IMR-90 (cell line): ENCODE data around the gene DAB1. TPM values are rescaled to one million over a fixed set of nuclear protein-coding genes. Genes with fewer than 3 reads are reported as not detected.

ENCODE experiments used
- ATAC-seq: fragments of 200-7000 bp; cut with Tn5 transposase; 2 replicates; pipeline ENCODE4 v1.9.1; 2020; ENCODE audit warnings: low read depth, mild to moderate bottlenecking, moderate library complexity
- BruUV-seq: library from RNA; stranded (reverse); fragments of 400-500 nt; replicated peaks from 2 replicates; lab custom pipeline; 2021; lab: Mats Ljungman, UMichigan
- CTCF ChIA-PET: fragments of 300-600 bp; formaldehyde crosslinking; extraction: SDS; loops from one replicate; lab custom pipeline; 2021; ENCODE audit warnings: antibody characterized with exemption; lab: Yijun Ruan, JAX
- POLR2A ChIA-PET: fragments of 300-600 bp; sonication (Branson Sonifier 250); formaldehyde crosslinking; loops from one replicate; lab custom pipeline; 2022; ENCODE audit warnings: antibody characterized with exemption; ENCODE audit not compliant: unreplicated experiment; lab: Charles Lee
- DNase-seq: peaks from one replicate; pipeline ENCODE4 v3.0.0; 2013
- H2AFZ ChIP-seq: replicated peaks from 2 replicates; pipeline ENCODE3; 2013; ENCODE audit warnings: low read length, mild to moderate bottlenecking; ENCODE audit not compliant: poor library complexity
- H2AK5ac ChIP-seq: 2 replicates; pipeline ENCODE4 v1.6.1; 2013; ENCODE audit warnings: low read depth, low read length, inconsistent platforms
- H2AK9ac ChIP-seq: replicated peaks from 2 replicates; pipeline ENCODE3; 2013; ENCODE audit warnings: mild to moderate bottlenecking, low read depth, low read length, moderate library complexity; ENCODE audit not compliant: poor library complexity
- H2BK120ac ChIP-seq: 2 replicates; pipeline ENCODE4 v1.6.1; 2013; ENCODE audit warnings: low read depth, low read length, inconsistent platforms
- H2BK15ac ChIP-seq: 3 replicates; pipeline ENCODE4 v1.6.1; 2013; ENCODE audit warnings: low read depth, low read length, inconsistent platforms
- H2BK20ac ChIP-seq: 2 replicates; pipeline ENCODE4 v1.6.1; 2013; ENCODE audit warnings: low read depth, mild to moderate bottlenecking, inconsistent platforms, low read length, moderate library complexity
- H2BK5ac ChIP-seq: 2 replicates; pipeline ENCODE4 v1.6.1; 2013; ENCODE audit warnings: mild to moderate bottlenecking, low read depth, low read length, inconsistent platforms; ENCODE audit not compliant: poor library complexity, severe bottlenecking
- H3K14ac ChIP-seq: replicated peaks from 2 replicates; pipeline ENCODE4 v1.6.1; 2013; ENCODE audit warnings: low read depth, low read length, inconsistent platforms
- H3K18ac ChIP-seq: 2 replicates; pipeline ENCODE4 v1.6.1; 2013; ENCODE audit warnings: low read depth, low read length, control low read depth
- H3K23ac ChIP-seq: 2 replicates; pipeline ENCODE4 v1.6.1; 2013; ENCODE audit warnings: low read depth, low read length, inconsistent platforms
- H3K27ac ChIP-seq: 2 replicates; pipeline ENCODE4 v1.5.1; 2013; ENCODE audit warnings: mild to moderate bottlenecking, control low read depth, low read length; ENCODE audit not compliant: insufficient read depth
- H3K27me3 ChIP-seq: 2 replicates; pipeline ENCODE4 v1.6.1; 2013; ENCODE audit warnings: low read length; ENCODE audit not compliant: control insufficient read depth, insufficient read depth
- H3K36me3 ChIP-seq: 2 replicates; pipeline ENCODE4 v1.6.1; 2013; ENCODE audit warnings: low read length, mixed read lengths; ENCODE audit not compliant: control insufficient read depth, insufficient read depth
- H3K4ac ChIP-seq: 2 replicates; pipeline ENCODE4 v1.6.1; 2013; ENCODE audit warnings: low read depth, low read length, inconsistent platforms
- H3K4me1 ChIP-seq: 2 replicates; pipeline ENCODE4 v1.6.1; 2013; ENCODE audit warnings: low read length, mixed read lengths; ENCODE audit not compliant: control insufficient read depth, insufficient read depth
- H3K4me2 ChIP-seq: 2 replicates; pipeline ENCODE4 v1.6.1; 2013; ENCODE audit warnings: low read depth, mild to moderate bottlenecking, control low read depth, low read length, moderate library complexity
- H3K4me3 ChIP-seq: 2 replicates; pipeline ENCODE4 v1.5.1; 2013; ENCODE audit warnings: low read depth, mild to moderate bottlenecking, control low read depth, low read length, moderate library complexity; ENCODE audit not compliant: insufficient read depth
- H3K56ac ChIP-seq: 2 replicates; pipeline ENCODE4 v1.6.1; 2013; ENCODE audit warnings: low read length, inconsistent platforms; ENCODE audit not compliant: insufficient read depth; ENCODE audit errors: extremely low read depth
- H3K79me1 ChIP-seq, 2 experiments: 2 replicates each; pipeline ENCODE4 v1.6.1; 2013; ENCODE audit warnings: low read length in 2 of 2, inconsistent platforms in 1 of 2, low read depth in 1 of 2
- H3K9ac ChIP-seq: 2 replicates; pipeline ENCODE4 v1.6.1; 2013; ENCODE audit warnings: low read depth, low read length, control low read depth
- H3K9me1 ChIP-seq: 2 replicates; pipeline ENCODE4 v1.6.1; 2013; ENCODE audit warnings: low read length, inconsistent platforms; ENCODE audit not compliant: insufficient read depth
- H3K9me3 ChIP-seq: 2 replicates; pipeline ENCODE4 v1.6.1; 2013; ENCODE audit warnings: low read length; ENCODE audit not compliant: control insufficient read depth, insufficient read depth
- H4K20me1 ChIP-seq: 2 replicates; pipeline ENCODE4 v1.6.1; 2013; ENCODE audit warnings: low read length, inconsistent platforms; ENCODE audit not compliant: insufficient read depth
- H4K5ac ChIP-seq: 2 replicates; pipeline ENCODE4 v1.6.1; 2013; ENCODE audit warnings: mild to moderate bottlenecking, low read depth, low read length, control low read depth
- H4K8ac ChIP-seq, 2 experiments: 2 replicates each; pipeline ENCODE4 v1.6.1; 2013; ENCODE audit warnings: low read depth in 2 of 2, low read length in 2 of 2, control low read depth in 1 of 2, inconsistent platforms in 1 of 2
- H4K91ac ChIP-seq: 2 replicates; pipeline ENCODE4 v1.6.1; 2013; ENCODE audit warnings: low read depth, low read length, inconsistent platforms; ENCODE audit not compliant: insufficient read depth
- BHLHE40 ChIP-seq: fragments of 150-350 bp; IDR thresholded peaks from 2 replicates; pipeline ENCODE4 v1.6.1; 2016; ENCODE audit warnings: mild to moderate bottlenecking, low read depth, low read length
- CEBPB ChIP-seq: IDR thresholded peaks from 2 replicates; pipeline ENCODE4 v1.6.1; 2012; ENCODE audit warnings: low read depth, low read length, improper control_type of control experiment
- CHD1 ChIP-seq: IDR thresholded peaks from 2 replicates; pipeline ENCODE4 v1.6.1; 2012; ENCODE audit warnings: low read depth, low read length, improper control_type of control experiment
- FOS ChIP-seq: fragments of 150-350 bp; IDR thresholded peaks from 2 replicates; pipeline ENCODE4 v1.6.1; 2016; ENCODE audit warnings: low read depth, low read length
- MAFK ChIP-seq: IDR thresholded peaks from 2 replicates; pipeline ENCODE4 v1.6.1; 2012; ENCODE audit warnings: low read depth, low read length, improper control_type of control experiment
- MAZ ChIP-seq: IDR thresholded peaks from 2 replicates; pipeline ENCODE4 v1.6.1; 2012; ENCODE audit warnings: low read depth, mild to moderate bottlenecking, low read length, improper control_type of control experiment, moderate library complexity, borderline replicate concordance
- MXI1 ChIP-seq: IDR thresholded peaks from 2 replicates; pipeline ENCODE4 v1.6.1; 2012; ENCODE audit warnings: low read depth, mild to moderate bottlenecking, low read length, moderate library complexity, borderline replicate concordance
- NFE2L2 ChIP-seq: fragments of 150-350 bp; IDR thresholded peaks from 2 replicates; pipeline ENCODE4 v1.6.1; 2016; ENCODE audit warnings: low read depth, mild to moderate bottlenecking, low read length
- POLR2A ChIP-seq: IDR thresholded peaks from 2 replicates; pipeline ENCODE4 v1.6.1; 2012; ENCODE audit warnings: mild to moderate bottlenecking, low read depth, low read length
- RAD21 ChIP-seq: IDR thresholded peaks from 2 replicates; pipeline ENCODE4 v1.6.1; 2012; ENCODE audit warnings: low read length, improper control_type of control experiment
- RCOR1 ChIP-seq: IDR thresholded peaks from 2 replicates; pipeline ENCODE4 v1.6.1; 2012; ENCODE audit warnings: mild to moderate bottlenecking, low read length, improper control_type of control experiment; ENCODE audit not compliant: insufficient replicate concordance
- RFX5 ChIP-seq: IDR thresholded peaks from 2 replicates; pipeline ENCODE4 v1.8.0; 2012; ENCODE audit warnings: low read depth, mild to moderate bottlenecking, low read length, moderate library complexity
- SMC3 ChIP-seq: fragments of 150-350 bp; IDR thresholded peaks from 2 replicates; pipeline ENCODE4 v1.6.1; 2016; ENCODE audit warnings: low read depth, mild to moderate bottlenecking, antibody characterized with exemption, low read length, moderate library complexity
- WGBS, 2 experiments: methylation state at CpG; one replicate each; pipeline versions ENCODE4 v1.1.5 to v1.1.7; 2013; ENCODE audit warnings: missing lambda C conversion rate in 2 of 2; ENCODE audit not compliant: insufficient read length in 1 of 2; ENCODE audit errors: extremely low coverage in 2 of 2; 5-methylcytosine and 5-hydroxymethylcytosine counted together
- dilution Hi-C: fragments of 300-500 bp; cut with HindIII; formaldehyde crosslinking; loops from one replicate; pipeline ENCODE4 v1.14.3; 2018; ENCODE audit warnings: low sequenced_read_pairs; ENCODE audit not compliant: unreplicated experiment
- in situ Hi-C: fragments of 300-500 bp; cut with MboI; formaldehyde crosslinking; loops from 3 replicates; pipeline ENCODE4 v1.14.3; 2019; ENCODE audit warnings: low sequenced_read_pairs, inconsistent platforms, mixed read lengths
- intact Hi-C: fragments of 100-400 bp; cut with micrococcal nuclease; formaldehyde crosslinking; loops from 2 replicates; pipeline ENCODE4 v1.10.0; 2022
- polyA plus RNA-seq, 3 experiments: library from polyadenylated mRNA; depleted of rRNA; stranded (reverse); fragments of >200 nt; gene quantifications; 2 replicates each; pipeline ENCODE4 v1.2.3, GENCODE V29; 2012; ENCODE audit warnings: low replicate concordance in 1 of 3
- total RNA-seq: library from RNA; depleted of rRNA; stranded (reverse); fragments of >200 nt; gene quantifications from 2 replicates; pipeline ENCODE4 v1.2.3, GENCODE V29; 2012
- TF ChIP-seq, protein P1 (sequence below): conservative IDR thresholded peaks from 2 replicates; pipeline ENCODE4 v1.5.1; 2012; ENCODE audit warnings: mild to moderate bottlenecking, low read depth, low read length, improper control_type of control experiment
- TF ChIP-seq, protein P2 (sequence below): fragments of 150-350 bp; IDR thresholded peaks from 2 replicates; pipeline ENCODE4 v1.6.1; 2016; ENCODE audit warnings: low read depth, mild to moderate bottlenecking, low read length, moderate library complexity, borderline replicate concordance
- TF ChIP-seq, protein P3 (sequence below): fragments of 150-350 bp; IDR thresholded peaks from 2 replicates; pipeline ENCODE4 v1.6.1; 2017; ENCODE audit warnings: mild to moderate bottlenecking, antibody characterized with exemption, low read length, low read depth

DAB1 gene
- total and polyA plus RNA-seq, 2 of the 4 experiments (the other 2 are of a cell fraction): 0.18 to 0.41 TPM

DNA sequence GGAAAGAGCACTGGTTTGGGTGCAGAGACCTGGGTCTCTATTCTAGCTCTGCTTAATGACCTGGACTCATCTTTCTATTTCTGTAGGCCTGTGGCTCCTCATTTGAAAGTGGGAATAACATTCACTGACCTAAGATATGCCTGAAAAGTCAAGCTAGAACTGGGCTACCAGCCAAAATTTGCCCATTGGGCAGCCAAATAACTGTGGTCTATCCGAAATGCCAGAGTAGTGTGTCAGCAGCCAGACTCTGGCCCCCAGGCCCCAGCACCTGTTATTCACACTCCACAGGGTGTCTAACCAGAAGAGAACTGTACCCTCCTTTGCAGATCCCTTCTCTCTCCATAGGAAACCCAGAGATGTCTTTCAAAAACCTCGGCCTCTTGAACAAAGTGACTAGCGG, 12.6 kb downstream of the DAB1 start:
- 67% methylated on average over 1 of the region's 3 CpGs; no CpG with 5 or more reads in 1 of the 2 experiments for WGBS, 2 experiments
- Histone ChIP-seq H3K18ac (no peak overlapping the region), H2BK120ac (no peak overlapping the region), H2BK20ac (no peak overlapping the region), H3K9me3 (no peaks in the 10 kb centered on the region), H3K4me1 (peaks cover 3% of the 10 kb centered on the region; the same call in 1 of the 2 replicates), H3K14ac (no peak overlapping the region), H3K79me1 (no peaks in the 10 kb centered on the region), H2AFZ (no peak overlapping the region), H2BK5ac (no peak overlapping the region), H3K9me1 (no peaks in the 10 kb centered on the region), H3K9ac (no peak overlapping the region), H4K5ac (no peak overlapping the region), H3K4me3 (no peak overlapping the region), H3K4ac (no peak overlapping the region), H4K8ac (no peak overlapping the region), H4K20me1 (no peaks in the 10 kb centered on the region), H3K36me3 (no peaks in the 10 kb centered on the region), H3K23ac (no peak overlapping the region), H2BK15ac (no peak overlapping the region), H4K91ac (no peak overlapping the region), H3K27me3 (no peaks in the 10 kb centered on the region), H2AK9ac (no peak overlapping the region), H3K56ac (no peak overlapping the region), H3K27ac (no peak overlapping the region), H3K4me2 (no peak overlapping the region), H2AK5ac (no peak overlapping the region)
- dilution Hi-C loops: no loop called here
- ChIA-PET POLR2A (no interaction called here), CTCF (no interaction called here)
- peak; percentile 41 for ATAC-seq
- in situ Hi-C loops: no loop called here
- DNase-seq: peak; percentile 31
- intact Hi-C loops: no loop called here
- TF ChIP-seq, protein P1, sequence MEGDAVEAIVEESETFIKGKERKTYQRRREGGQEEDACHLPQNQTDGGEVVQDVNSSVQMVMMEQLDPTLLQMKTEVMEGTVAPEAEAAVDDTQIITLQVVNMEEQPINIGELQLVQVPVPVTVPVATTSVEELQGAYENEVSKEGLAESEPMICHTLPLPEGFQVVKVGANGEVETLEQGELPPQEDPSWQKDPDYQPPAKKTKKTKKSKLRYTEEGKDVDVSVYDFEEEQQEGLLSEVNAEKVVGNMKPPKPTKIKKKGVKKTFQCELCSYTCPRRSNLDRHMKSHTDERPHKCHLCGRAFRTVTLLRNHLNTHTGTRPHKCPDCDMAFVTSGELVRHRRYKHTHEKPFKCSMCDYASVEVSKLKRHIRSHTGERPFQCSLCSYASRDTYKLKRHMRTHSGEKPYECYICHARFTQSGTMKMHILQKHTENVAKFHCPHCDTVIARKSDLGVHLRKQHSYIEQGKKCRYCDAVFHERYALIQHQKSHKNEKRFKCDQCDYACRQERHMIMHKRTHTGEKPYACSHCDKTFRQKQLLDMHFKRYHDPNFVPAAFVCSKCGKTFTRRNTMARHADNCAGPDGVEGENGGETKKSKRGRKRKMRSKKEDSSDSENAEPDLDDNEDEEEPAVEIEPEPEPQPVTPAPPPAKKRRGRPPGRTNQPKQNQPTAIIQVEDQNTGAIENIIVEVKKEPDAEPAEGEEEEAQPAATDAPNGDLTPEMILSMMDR: no peak
- no peak for TF ChIP-seq CEBPB
- no peak for TF ChIP-seq RCOR1
- no peak for TF ChIP-seq POLR2A
- TF ChIP-seq, protein P2, sequence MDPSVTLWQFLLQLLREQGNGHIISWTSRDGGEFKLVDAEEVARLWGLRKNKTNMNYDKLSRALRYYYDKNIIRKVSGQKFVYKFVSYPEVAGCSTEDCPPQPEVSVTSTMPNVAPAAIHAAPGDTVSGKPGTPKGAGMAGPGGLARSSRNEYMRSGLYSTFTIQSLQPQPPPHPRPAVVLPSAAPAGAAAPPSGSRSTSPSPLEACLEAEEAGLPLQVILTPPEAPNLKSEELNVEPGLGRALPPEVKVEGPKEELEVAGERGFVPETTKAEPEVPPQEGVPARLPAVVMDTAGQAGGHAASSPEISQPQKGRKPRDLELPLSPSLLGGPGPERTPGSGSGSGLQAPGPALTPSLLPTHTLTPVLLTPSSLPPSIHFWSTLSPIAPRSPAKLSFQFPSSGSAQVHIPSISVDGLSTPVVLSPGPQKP: no peak
- no peak for TF ChIP-seq BHLHE40
- no peak for TF ChIP-seq MXI1
- TF ChIP-seq CHD1: no peak
- no peak for TF ChIP-seq SMC3
- no peak for TF ChIP-seq FOS
- TF ChIP-seq MAZ: no peak
- TF ChIP-seq, protein P3, sequence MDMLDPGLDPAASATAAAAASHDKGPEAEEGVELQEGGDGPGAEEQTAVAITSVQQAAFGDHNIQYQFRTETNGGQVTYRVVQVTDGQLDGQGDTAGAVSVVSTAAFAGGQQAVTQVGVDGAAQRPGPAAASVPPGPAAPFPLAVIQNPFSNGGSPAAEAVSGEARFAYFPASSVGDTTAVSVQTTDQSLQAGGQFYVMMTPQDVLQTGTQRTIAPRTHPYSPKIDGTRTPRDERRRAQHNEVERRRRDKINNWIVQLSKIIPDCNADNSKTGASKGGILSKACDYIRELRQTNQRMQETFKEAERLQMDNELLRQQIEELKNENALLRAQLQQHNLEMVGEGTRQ: no peak
- TF ChIP-seq RAD21: no peak
- TF ChIP-seq RFX5: no peak
- no peak for TF ChIP-seq MAFK
- no peak for TF ChIP-seq NFE2L2
- BruUV-seq: no TSS peak
